Skeletal muscle cell (primary cell): Measurements from ENCODE around the gene MTG2.

ENCODE experiments used
- DNase-seq: peaks from one replicate; pipeline ENCODE4 v3.0.0-alpha.2; 2010; ENCODE audit warnings: low read depth
- H3K4me3 ChIP-seq: 2 replicates; pipeline ENCODE4 v1.5.1; 2011; ENCODE audit warnings: low read depth, mild to moderate bottlenecking, control low read depth, low read length, moderate library complexity

The MTG2 gene

DNA sequence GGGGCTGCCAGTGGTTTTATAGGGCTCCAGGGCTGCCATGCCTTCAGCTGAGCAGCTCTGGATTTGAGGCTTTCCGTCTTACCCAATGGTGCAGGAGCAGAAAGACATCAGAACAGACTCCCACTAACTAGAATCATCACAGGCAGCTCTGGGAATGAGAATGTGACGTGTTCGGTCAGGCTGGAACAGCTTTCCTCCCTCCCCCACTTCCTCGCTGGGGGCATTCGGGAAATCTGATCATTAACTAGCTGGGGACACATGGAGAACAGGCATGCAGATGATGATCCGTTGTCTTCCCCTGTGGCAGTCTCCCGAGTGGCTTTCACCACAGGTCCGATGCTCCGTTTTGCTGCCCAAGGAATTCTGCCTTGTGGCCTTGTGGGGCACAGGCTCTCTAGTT, 5.5 kb upstream of the MTG2 start:
- DNase-seq, result no peak
- no peak overlapping the region for H3K4me3 ChIP-seq

GRCh38 chr20:62178316-62179161, 4.3 kb upstream of the MTG2 start:
- no peak overlapping the region for H3K4me3 ChIP-seq
- no peak for DNase-seq

DNA sequence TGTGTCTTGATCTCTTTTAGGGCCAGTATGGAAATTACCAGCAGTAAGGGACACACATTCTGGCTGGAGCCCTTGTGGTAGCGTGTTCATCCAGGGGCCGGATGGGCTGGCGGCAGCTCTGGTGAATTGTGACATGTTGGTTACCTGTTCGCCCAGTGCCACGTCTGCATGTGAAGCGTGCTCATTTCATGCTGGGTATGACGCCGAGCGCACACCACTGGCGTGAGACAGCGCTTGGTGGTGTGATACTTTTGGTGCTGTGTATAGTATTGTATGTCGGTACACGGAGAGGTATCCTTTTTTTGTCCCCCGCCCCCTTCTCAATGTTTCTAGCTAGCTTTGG, 3.7 kb upstream of the MTG2 start:
- no peak overlapping the region for H3K4me3 ChIP-seq
- DNase-seq, result no peak

GRCh38 chr20:62181808-62182207, 1.0 kb upstream of the MTG2 start:
- H3K4me3 ChIP-seq, result peak overlapping the region; percentile 99
- DNase-seq, result no peak

- peak overlapping the region; percentile 99 for H3K4me3 ChIP-seq
- DNase-seq, result no peak
Measured at GRCh38 chr20:62183426-62184142, 756 bp downstream of the MTG2 start.

DNA sequence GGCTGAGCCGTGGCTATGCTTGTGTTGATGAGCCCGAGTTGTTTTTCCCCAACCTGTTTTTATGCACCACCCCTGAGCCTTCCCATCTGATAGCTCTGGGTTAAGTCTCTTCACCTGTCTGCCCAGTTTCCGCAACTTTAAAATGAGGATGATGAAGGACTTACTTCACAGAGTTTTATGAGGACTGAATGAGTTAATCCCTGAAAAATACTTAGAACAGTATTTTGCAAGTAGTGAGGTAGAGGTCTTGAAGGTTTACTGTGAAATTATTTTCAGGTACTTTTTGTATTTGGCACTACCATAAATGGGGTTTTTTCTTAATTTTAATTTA, 3.2 kb downstream of the MTG2 start:
- DNase-seq, result no peak
- no peak overlapping the region for H3K4me3 ChIP-seq

DNA sequence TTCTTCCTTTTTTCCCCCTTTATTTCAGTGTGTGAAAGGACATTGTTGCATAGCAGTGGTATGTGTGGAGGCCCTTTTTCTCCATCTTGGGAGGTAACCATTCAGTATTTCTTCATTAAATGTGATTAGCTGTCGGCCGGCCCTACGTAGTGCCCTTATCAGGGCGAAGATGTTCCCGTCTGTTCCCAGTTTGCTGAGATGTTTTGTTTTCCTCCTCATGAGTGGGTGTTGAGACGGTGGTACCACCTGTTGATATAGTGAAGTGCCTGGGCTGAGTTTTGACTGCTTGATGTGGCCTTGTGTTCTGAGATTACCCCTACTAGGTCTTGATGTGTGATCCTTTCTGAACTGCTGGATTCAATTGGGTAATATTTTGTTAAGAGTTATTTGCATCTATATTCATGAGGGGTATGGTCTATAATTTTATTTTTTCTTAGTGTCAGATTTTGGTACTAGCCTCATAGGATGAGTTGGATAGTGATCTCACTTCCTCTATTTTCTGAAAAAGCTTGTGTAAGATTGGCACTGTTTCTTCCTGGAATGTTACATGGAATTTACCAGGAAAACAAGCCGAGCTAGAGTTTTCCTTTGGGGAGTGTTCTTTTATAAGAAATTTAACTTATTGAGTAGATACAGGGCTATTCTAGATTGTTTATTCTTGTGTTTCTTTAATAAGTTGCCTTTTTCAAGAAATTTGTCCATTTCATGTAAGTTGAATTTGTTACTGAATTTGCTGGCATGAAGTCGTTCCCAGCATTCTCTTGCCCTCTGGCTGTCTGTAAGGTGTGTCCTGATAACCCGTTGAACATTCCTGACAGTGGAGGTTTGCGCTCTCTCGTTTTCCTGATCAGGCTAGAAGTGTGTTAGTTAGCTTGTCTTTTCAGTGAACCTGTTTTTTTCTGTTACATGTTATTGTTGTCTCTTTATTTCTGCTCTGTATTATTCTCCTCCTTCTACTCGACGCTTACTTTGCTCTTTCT, 4.3 kb downstream of the MTG2 start:
- no peak overlapping the region for H3K4me3 ChIP-seq
- no peak for DNase-seq

DNA sequence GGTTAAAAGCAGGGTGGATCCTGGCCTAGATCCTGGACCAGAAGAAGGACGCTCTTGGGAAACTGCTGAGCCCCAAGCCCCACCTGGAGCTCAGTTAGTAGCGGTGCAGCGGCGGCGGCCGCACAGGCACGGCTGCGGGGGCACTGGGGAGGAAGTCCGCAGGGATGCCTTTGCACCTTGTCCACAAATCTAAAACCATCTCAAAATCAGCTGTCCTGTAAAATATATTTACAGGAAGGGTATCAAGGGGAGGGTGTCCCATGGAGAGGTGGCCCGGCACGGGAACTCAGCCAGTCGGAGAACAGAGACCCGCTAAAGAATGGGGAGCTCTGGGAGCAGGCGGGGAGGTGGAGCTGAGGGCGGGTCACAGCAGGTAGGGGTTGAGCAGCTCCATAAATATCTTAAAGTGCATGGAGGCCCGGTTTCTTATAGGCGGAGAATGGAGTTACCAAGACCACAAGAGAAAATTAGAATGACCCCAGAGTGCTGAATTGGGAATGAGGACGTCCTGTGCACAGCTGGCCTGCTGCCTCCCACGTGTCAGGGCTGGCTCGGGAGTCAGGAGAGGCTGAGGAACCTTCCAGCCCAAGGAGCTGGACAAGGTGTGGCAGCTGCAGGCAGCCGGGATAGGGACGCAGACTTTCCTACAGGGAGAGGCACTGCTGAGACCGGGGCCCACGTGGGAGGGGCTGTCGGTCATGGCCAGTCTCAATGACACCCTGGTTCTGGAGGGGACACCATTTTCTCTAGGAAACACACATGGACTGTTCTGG, 8.0 kb downstream of the MTG2 start:
- H3K4me3 ChIP-seq, result no peak overlapping the region
- DNase-seq, result no peak

GRCh38 chr20:62191781-62192559, 9.1 kb downstream of the MTG2 start:
- H3K4me3 ChIP-seq, result no peak overlapping the region
- DNase-seq, result no peak

DNA sequence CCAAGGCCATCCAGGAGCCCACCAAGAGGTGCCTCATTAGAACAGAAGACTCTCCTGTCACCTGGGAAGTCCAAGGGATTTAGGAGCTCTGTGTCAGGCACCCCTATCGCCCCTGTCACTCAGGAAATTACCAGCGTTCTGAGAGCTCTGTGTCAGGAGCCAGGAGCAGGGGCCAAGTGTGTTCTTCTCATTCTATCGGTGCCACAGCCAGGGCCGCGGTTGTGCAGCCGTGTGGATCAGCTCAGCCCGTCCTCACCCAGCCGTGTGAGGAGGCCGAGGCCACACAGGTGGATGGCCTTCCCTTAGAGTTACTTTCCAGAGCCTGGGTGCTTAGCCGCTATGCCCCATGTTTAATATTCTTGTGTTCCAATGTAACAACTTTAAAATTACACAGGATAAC, 9.8 kb downstream of the MTG2 start:
- DNase-seq, result no peak
- no peak overlapping the region for H3K4me3 ChIP-seq

GRCh38 chr20:62193079-62194025, 10.5 kb downstream of the MTG2 start:
- no peak overlapping the region for H3K4me3 ChIP-seq
- DNase-seq, result no peak

DNA sequence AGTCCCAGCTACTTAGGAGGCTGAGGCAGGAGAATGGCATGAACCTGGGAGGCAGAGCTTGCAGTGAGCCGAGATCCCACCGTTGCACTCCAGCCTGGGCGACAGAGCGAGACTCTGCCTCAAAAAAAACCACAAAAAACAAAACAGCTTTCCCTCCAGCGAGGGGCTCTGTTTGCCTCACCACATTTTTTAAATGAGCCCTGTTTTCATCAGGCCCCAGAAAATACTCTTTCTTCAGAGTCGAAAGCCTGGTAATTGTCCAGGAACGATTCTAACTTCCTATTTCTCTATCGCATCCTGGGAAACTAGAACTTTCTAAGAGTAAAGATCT, 12.2 kb downstream of the MTG2 start:
- no peak for DNase-seq
- no peak overlapping the region for H3K4me3 ChIP-seq

DNA sequence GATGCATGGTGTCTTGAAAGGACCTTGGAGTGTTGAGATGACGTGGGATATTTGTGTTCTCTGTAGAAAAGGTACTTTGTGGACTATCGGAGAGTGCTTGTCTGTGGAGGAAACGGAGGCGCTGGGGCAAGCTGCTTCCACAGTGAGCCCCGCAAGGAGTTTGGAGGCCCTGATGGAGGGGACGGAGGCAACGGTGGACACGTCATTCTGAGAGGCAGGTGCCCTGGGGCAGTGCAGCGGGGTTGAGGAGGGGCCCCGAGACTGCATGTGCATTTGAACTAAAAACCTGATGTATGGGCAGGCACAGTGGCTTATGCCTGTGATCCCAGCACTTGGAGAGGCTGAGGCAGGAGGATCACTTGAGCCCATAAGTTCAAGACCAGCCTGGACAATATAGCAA, 12.9 kb downstream of the MTG2 start:
- H3K4me3 ChIP-seq, result no peak overlapping the region
- no peak for DNase-seq

- H3K4me3 ChIP-seq, result no peak overlapping the region
- DNase-seq, result no peak
Measured at GRCh38 chr20:62196286-62196685, 13.5 kb downstream of the MTG2 start.

- no peak for DNase-seq
- no peak overlapping the region for H3K4me3 ChIP-seq
Measured at GRCh38 chr20:62197311-62197710, 14.5 kb downstream of the MTG2 start.

DNA sequence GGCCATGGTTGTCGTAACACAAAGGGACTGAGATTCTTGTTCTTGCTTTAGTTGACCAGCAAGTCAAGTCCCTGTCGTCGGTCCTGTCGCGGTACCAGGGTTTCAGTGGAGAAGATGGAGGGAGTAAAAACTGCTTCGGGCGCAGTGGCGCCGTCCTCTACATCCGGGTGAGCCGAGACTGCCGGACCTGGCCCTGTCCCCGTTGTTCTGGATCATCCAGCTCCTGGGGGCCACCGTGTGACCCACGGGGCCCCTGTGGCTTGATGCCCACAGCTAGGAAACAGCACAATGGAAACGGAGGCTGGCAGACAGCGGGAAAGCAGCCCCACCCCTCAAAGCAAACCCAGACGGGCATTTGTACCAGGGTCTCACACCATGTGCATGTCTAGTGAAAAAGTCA, 15.0 kb downstream of the MTG2 start:
- H3K4me3 ChIP-seq, result no peak overlapping the region
- DNase-seq, result no peak

DNA sequence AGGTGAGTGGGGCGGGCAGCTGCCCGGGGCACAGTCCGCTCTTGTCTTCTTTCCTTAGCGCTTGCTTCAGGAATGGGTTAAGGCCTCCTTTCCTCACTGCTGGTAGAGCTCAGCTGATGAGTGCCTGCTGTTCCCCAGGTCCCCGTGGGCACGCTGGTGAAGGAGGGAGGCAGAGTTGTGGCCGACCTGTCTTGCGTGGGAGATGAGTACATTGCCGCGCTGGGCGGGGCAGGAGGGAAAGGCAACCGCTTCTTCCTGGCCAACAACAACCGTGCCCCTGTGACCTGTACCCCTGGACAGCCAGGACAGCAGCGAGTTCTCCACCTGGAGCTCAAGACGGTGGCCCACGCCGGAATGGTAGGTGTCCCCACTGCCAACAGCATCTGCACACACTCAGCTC, 15.7 kb downstream of the MTG2 start:
- no peak overlapping the region for H3K4me3 ChIP-seq

GRCh38 chr20:62198931-62199330, 16.1 kb downstream of the MTG2 start:
- H3K4me3 ChIP-seq, result no peak overlapping the region
- DNase-seq, result no peak

More for the DNA sequence above, 15.7 kb downstream of the MTG2 start:
- no peak for DNase-seq
